ENCODE data around the gene GHRHR.

The GHRHR gene

DNA sequence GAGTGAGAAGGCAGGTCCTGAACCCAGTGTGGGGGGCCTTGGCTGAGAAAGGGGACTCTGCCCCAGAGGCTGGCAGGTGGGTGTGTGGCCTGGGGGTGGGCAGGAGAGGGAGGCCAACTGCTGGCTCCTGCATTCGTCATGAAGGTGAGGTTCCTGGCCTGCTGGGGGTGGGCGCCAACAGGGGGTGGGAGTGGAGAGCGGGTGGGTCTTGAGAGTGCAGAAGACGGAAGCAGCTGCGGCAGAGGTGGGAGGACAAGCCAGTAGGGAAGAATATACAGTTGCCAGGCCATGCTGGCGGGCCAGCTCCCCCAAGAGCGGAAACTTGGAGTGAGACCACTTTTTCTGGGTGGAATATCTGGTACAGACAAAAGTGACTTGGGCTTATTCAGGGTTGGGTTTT, 23.4 kb downstream of the GHRHR start:
- DNase-seq = no peak

GRCh38 chr7:30987936-30988335, 24.2 kb downstream of the GHRHR start:
- no peak for DNase-seq

- peak; percentile 38 for DNase-seq
Observed at GRCh38 chr7:30988351-30989005, 24.7 kb downstream of the GHRHR start.

DNA sequence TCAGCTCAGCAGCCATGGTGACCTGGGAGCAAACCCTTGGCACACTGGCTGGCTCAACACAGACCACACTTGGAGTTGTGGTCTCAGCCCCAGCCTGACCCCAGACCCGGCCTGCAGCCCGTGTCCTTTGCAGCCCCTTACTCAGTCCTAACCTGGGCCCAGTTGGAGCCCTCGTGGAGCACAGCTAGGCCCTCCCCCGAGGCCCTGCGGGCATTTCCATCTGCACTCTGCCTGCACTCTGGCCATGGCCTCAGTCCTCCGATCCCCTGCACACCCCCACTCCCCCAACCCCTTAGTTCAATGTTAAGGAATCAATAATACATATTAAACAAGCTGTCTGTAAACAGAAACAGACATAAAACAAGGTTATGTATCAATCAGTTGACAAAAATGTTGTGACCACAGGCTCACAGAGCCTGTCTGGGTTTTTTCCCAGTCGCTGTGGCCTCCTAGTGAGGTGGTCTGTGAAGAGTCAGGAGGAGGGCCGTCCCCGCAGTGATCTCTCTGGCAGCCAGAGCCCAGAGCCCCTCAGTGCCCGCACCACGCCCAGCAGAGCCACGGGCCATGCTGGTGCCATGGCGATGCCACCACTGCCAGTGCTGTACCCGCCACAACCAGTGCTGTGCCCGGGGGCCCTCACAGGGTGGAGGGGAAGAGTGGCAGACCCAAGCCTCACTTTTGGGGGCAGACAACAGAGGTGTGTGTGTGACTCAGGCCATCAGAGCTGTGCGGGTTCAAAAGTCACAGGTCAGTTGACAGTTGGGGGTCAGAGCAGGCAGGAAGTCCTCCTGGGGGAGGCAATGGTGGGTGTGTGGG, 25.5 kb downstream of the GHRHR start:
- no peak for DNase-seq

DNA sequence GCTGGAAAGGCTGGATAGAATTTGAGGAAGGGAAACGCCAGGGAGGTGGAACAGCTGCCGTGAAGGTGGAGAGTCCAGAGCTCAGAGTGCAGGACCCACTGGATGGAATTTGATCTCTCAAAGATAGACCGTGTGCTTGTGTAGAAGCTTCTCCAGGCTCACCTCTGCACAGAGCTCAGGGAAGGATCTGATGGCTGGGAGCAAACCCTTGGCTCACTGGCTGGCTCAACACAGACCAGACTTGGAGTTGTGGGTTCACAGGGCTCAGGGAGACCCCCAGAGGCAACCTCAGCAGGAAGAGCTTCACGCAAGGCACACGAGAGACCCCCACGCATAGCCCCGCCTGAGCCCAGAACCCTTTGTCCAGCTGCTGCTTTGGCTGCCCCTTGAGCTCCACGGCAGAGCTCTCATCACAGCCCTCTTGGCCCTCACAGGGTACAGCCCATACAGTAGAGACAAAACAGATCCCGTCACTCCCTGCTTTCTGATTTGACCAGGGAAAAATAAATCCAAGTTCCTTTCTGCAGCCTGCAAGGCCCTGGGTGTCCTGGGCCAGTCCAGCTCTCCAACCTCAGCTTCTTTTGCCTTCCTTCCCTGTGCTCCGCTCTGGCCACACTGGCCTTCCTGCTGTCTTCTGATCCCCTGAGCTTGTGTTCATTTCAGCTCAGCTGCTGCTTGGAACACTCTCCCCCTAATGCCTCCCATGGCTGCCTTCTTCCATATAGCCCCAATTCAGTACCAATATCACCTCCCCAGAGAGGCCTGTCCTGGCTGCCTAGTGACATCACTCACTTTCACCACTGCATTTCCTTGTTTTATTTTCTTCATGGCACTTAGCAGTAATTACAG, 26.3 kb downstream of the GHRHR start:
- DNase-seq = no peak

DNA sequence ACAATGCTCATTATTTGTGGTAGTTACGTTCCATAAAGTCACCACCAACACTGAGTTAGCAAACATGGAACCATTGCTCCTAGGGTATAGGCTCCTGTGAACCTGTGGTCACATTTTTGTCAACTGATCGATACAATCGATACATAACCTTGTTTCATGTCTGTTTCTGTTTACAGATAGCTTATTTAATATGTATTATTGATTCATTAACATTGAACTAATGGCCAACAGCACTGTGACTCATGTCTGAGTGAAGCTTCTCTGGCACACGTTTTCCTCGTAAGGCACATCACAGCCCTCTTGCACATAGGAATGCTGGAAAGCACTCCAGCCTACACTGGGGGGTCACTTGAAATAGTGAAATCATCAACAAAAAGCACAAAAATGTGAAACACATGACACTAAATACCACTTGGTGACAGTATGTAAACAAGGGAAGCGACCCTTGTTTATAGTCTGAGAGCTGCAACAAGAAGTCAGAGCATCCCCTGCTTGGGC, 27.0 kb downstream of the GHRHR start:
- DNase-seq = no peak

- peak; percentile 83 for DNase-seq
Observed at GRCh38 chr7:30992414-30992813, 28.7 kb downstream of the GHRHR start.

DNA sequence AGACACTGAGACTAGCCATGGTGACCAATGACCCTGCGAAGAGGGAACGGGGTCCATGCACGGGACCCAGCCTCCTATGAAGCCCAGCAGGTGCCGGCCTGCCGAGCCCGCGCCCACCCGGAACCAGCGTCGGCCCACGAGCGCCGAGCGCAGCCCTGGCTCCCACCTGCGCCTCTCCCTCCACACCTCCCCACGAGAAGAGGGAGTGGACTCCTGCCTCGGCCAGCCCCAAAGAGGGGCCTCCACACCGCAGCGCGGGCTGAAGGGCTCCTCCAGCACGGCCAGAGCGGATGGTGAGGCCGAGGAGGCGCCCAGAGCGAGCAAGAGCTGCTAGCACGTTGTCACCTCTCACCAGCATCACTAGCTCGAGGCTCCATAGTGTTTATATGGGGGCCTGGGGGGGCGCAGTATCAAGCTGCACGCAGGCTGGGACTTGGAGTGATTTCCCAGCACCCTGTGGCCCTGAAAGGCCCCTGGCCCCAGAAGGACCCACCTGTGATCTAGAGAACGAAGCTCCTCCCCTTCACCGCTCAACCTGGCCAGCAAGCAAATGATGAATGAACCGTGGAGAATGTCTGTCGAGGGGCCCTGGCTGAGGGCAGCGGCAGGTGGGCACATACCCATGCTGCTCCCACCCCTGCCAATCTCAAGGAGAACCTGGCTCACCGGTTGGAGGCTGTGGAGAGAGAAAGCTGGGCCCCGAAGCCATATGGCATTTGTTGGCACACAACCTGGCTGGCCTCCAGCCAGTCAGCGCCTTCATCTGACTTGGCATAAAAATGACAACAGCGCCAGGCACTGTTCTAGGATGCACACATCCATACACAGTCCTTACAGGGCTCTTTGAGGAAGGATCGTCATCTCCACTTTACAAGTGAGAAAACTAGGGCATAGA, 30.7 kb downstream of the GHRHR start:
- DNase-seq = peak; percentile 81

DNA sequence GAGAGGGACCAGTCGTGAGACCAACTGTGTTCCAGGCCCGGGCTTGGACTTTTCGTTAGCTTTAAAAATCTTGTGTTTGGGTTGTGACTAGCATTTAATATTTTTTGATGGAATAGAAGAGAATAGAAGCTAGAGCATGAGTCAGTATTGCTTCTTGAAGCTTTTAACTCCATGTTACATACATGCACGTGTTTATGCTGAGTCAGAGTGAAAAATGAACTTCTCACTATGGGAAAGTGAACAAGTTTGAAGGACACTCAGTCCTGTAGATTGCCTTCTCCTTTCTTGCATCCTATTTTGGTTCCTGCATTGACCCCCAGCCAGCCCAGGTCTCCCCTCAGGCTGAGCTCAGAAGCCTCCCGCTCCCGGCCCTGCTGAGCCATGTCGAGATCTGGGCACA, 31.8 kb downstream of the GHRHR start:
- DNase-seq = no peak

- no peak for DNase-seq
Observed at GRCh38 chr7:30996256-30996655, 32.5 kb downstream of the GHRHR start.

DNA sequence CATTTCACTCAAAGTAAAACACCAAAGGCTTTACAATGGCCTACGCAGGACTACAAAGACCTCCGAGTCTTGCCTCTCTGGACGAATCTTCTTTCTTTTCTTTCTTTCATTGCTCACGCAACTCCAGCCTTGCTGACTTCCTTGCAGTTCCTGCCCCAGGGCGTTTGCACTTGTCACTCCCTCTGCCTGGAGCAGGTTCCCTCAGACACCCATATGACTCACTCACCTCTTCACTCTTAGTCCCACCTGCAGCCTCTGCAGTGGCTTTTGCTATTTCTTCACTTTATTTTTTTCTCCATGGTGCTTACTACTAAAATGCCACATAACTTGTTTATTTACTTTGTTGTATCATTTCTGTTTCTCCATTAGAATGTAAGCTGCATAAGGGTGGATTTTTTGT, 33.1 kb downstream of the GHRHR start:
- DNase-seq = no peak

- DNase-seq = no peak
Observed at GRCh38 chr7:30997316-30997715, 33.6 kb downstream of the GHRHR start.

GRCh38 chr7:30998180-30998579, 34.4 kb downstream of the GHRHR start:
- DNase-seq = no peak

GRCh38 chr7:31000161-31000693, 36.5 kb downstream of the GHRHR start:
- no peak for DNase-seq

GRCh38 chr7:31000779-31001178, 37.0 kb downstream of the GHRHR start:
- no peak for DNase-seq

GRCh38 chr7:31002256-31002655, 38.5 kb downstream of the GHRHR start:
- DNase-seq = no peak

GRCh38 chr7:31003097-31003496, 39.3 kb downstream of the GHRHR start:
- no peak for DNase-seq

GRCh38 chr7:31003721-31004120, 40.0 kb downstream of the GHRHR start:
- DNase-seq = no peak

DNA sequence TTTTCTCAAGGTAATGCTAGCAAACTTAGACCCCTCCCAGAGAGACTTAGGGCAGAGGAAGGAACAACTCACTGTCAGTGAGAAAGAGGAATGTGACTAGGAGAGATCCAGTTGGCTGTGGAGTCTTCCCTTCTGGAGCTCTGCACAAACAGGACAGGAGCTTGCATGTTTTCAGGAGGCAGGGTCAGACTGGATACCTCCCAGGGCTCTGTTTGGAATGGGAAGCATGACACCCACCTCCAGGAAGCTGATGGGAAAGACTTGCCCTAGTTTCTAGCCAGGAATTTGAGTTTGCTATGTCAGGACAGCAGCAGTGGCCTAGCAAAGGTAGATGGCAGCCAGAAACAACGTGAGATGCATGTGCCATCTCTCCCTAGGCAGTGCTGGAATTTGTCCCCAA, 40.6 kb downstream of the GHRHR start:
- no peak for DNase-seq

GRCh38 chr7:31006857-31007256, 43.1 kb downstream of the GHRHR start:
- no peak for DNase-seq

- no peak for DNase-seq
Observed at GRCh38 chr7:31007634-31008033, 43.9 kb downstream of the GHRHR start.

DNA sequence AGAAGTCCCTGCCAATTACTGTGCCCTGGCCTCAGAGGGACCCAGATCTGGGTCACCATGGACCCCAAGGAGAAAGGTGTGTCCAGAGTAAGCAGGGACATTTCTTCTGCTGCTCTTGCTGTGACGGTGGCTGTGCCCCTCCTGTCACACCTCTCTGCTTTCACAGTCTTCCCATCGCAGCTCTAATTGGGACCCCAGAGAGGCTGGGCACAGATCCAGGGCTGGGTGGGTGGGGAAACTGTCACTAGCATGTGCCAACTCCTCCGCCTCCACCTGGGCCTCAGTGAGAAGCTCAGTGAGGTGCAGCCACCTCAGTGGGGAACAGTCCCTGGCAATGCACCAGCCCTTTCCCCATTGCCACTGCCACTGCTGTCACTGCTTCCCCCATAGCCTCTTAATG, 51.1 kb downstream of the GHRHR start:
- no peak for DNase-seq

Data from DMS 273 treated with DMSO at 0.1 percent for 48 hours (cell line).